Trophoblast cell (in vitro differentiated cells and primary cell): Measurements from ENCODE around the gene KIF2A.

Experiments
- DNase-seq, 2 donors: peaks; one replicate each; pipeline ENCODE4 v3.0.0-alpha.2; 2016
- H2AFZ ChIP-seq: 2 replicates; pipeline ENCODE4 v1.6.1; 2013; ENCODE audit warnings: low read length, moderate library complexity, mild to moderate bottlenecking; ENCODE audit not compliant: insufficient read depth, poor library complexity
- H2AK5ac ChIP-seq: 2 replicates; pipeline ENCODE4 v1.6.1; 2013; ENCODE audit warnings: mild to moderate bottlenecking, low read length
- H2BK120ac ChIP-seq: 2 replicates; pipeline ENCODE4 v1.6.1; 2013; ENCODE audit warnings: low read length, mild to moderate bottlenecking, moderate library complexity; ENCODE audit not compliant: insufficient read depth, poor library complexity
- H2BK12ac ChIP-seq: 2 replicates; pipeline ENCODE4 v1.6.1; 2013; ENCODE audit warnings: mild to moderate bottlenecking, low read length, moderate library complexity
- H2BK5ac ChIP-seq: 2 replicates; pipeline ENCODE4 v1.6.1; 2013; ENCODE audit warnings: low read length, low read depth, moderate library complexity, mild to moderate bottlenecking; ENCODE audit not compliant: poor library complexity
- H3K14ac ChIP-seq: 2 replicates; pipeline ENCODE4 v1.6.1; 2013; ENCODE audit warnings: mild to moderate bottlenecking, low read length
- H3K18ac ChIP-seq: 2 replicates; pipeline ENCODE4 v1.6.1; 2013; ENCODE audit warnings: mild to moderate bottlenecking, low read length
- H3K23ac ChIP-seq: 2 replicates; pipeline ENCODE4 v1.6.1; 2013; ENCODE audit warnings: low read length
- H3K27ac ChIP-seq: 2 replicates; pipeline ENCODE4 v1.5.1; 2013; ENCODE audit warnings: low read depth, mild to moderate bottlenecking, inconsistent platforms, low read length, moderate library complexity
- H3K27me3 ChIP-seq: 2 replicates; pipeline ENCODE4 v1.6.1; 2013; ENCODE audit warnings: inconsistent platforms, mild to moderate bottlenecking, low read length, moderate library complexity; ENCODE audit not compliant: insufficient read depth
- H3K36me3 ChIP-seq, 2 experiments: 1 replicate in 1 of 2; 2 replicates in 1 of 2; pipeline ENCODE4 v1.6.1; 2013; ENCODE audit warnings: low read length in 2 of 2, mild to moderate bottlenecking in 2 of 2, moderate library complexity in 1 of 2; ENCODE audit not compliant: insufficient read depth in 2 of 2, control insufficient read depth in 1 of 2
- H3K4ac ChIP-seq: 2 replicates; pipeline ENCODE4 v1.6.1; 2013; ENCODE audit warnings: low read depth, mild to moderate bottlenecking, low read length, moderate library complexity
- H3K4me1 ChIP-seq, 2 experiments: 1 replicate in 1 of 2; 2 replicates in 1 of 2; pipeline ENCODE4 v1.6.1; 2013; ENCODE audit warnings: low read length in 2 of 2, mild to moderate bottlenecking in 2 of 2, moderate library complexity in 1 of 2; ENCODE audit not compliant: insufficient read depth in 2 of 2, control insufficient read depth in 1 of 2
- H3K4me2 ChIP-seq: 2 replicates; pipeline ENCODE4 v1.6.1; 2013; ENCODE audit warnings: inconsistent platforms, mild to moderate bottlenecking, low read length, moderate library complexity
- H3K4me3 ChIP-seq: 2 replicates; pipeline ENCODE4 v1.5.1; 2013; ENCODE audit warnings: mild to moderate bottlenecking, low read depth, low read length, inconsistent platforms
- H3K79me1 ChIP-seq: one replicate; pipeline ENCODE4 v1.6.1; 2013; ENCODE audit warnings: low read length
- H3K79me2 ChIP-seq: 2 replicates; pipeline ENCODE4 v1.6.1; 2013; ENCODE audit warnings: low read length, mild to moderate bottlenecking; ENCODE audit not compliant: control insufficient read depth, insufficient read depth, poor library complexity
- H3K9ac ChIP-seq: 2 replicates; pipeline ENCODE4 v1.6.1; 2013; ENCODE audit warnings: mild to moderate bottlenecking, low read length
- H3K9me3 ChIP-seq: 2 replicates; pipeline ENCODE4 v1.6.1; 2013; ENCODE audit warnings: low read depth, mild to moderate bottlenecking, control low read depth, inconsistent platforms, low read length; ENCODE audit not compliant: insufficient read depth
- H4K12ac ChIP-seq: 2 replicates; pipeline ENCODE4 v1.6.1; 2013; ENCODE audit warnings: low read depth, mild to moderate bottlenecking, low read length, moderate library complexity
- H4K8ac ChIP-seq: 2 replicates; pipeline ENCODE4 v1.6.1; 2013; ENCODE audit warnings: low read depth, mild to moderate bottlenecking, low read length, moderate library complexity
- H4K91ac ChIP-seq: one replicate; pipeline ENCODE4 v1.6.1; 2013; ENCODE audit warnings: low read depth, mild to moderate bottlenecking, low read length, moderate library complexity
- WGBS: extraction: QIAGEN DNeasy Blood & Tissue Kit; methylation state at CpG from one replicate; pipeline ENCODE4 v1.1.7; 2013; ENCODE audit warnings: missing lambda C conversion rate; ENCODE audit not compliant: insufficient read length, insufficient coverage; ENCODE audit errors: extremely low coverage; 5-methylcytosine and 5-hydroxymethylcytosine counted together

The KIF2A gene

DNA sequence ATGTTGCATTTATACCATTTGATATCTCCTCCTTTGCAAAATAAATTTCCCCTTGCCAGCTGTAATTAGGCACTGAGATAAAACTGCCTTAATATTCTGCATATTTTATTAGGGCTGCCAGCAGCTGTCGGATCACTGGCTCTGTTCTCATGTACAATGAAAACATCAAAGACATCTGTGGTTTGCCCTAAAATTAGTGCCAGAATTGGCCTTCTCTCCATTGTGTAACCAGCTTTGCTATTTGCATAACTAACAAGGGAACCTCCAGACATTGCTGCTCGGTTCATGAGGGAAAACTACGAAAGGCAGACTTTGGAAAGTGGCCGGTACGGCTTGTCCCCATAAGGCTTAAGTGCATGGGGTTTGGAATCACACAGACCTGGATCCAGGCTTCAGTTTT, 45.5 kb upstream of the KIF2A start:
- Histone ChIP-seq H3K4me1 (no peaks in the 10 kb centered on the region), H3K36me3 (no peaks in the 10 kb centered on the region), H3K79me1 (no peaks in the 10 kb centered on the region), H4K91ac (no peak overlapping the region), H3K4me3 (no peak overlapping the region), H3K9me3 (no peaks in the 10 kb centered on the region), H3K4me2 (no peak overlapping the region), H2BK120ac (no peak overlapping the region), H3K79me2 (no peaks in the 10 kb centered on the region), H3K27me3 (no peaks in the 10 kb centered on the region), H4K12ac (no peak overlapping the region), H2AK5ac (no peak overlapping the region), H3K9ac (no peak overlapping the region), H4K8ac (no peak overlapping the region), H3K18ac (no peak overlapping the region), H3K27ac (no peak overlapping the region), H3K14ac (no peak overlapping the region), H2BK5ac (no peak overlapping the region), H2AFZ (no peak overlapping the region), H3K23ac (no peak overlapping the region), H2BK12ac (no peak overlapping the region), H3K4ac (no peak overlapping the region)
- WGBS = no CpG with 5 or more reads among the region's 5 CpGs
- DNase-seq = no peak

DNA sequence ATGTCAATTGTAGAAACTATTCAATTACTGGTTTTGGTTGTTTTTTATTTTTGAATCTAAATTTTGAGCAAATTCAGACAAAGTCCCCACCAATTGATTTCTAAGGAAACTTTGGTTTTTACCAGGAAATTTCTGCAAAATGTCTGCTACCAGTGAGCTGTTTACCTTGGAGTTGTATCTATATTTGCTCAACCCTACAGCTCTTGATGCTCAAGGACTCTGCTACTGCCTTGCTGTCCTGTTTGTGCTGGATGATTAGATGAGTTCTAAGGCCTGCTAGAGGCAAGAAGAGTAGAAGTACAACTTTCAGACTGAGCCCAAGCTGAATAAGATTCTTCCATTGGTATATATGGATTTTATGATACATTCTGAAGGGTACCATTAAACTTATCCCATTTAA, 42.6 kb upstream of the KIF2A start:
- Histone ChIP-seq H3K27ac (no peak overlapping the region), H4K8ac (no peak overlapping the region), H3K9ac (no peak overlapping the region), H4K91ac (no peak overlapping the region), H2BK5ac (no peak overlapping the region), H3K4me1 (no peaks in the 10 kb centered on the region), H3K14ac (no peak overlapping the region), H3K18ac (no peak overlapping the region), H2BK12ac (no peak overlapping the region), H3K4me3 (no peak overlapping the region), H3K36me3 (no peaks in the 10 kb centered on the region), H3K4ac (no peak overlapping the region), H2AK5ac (no peak overlapping the region), H3K79me2 (no peaks in the 10 kb centered on the region), H3K27me3 (no peaks in the 10 kb centered on the region), H2AFZ (no peak overlapping the region), H3K4me2 (no peak overlapping the region), H3K79me1 (no peaks in the 10 kb centered on the region), H3K9me3 (no peaks in the 10 kb centered on the region), H2BK120ac (no peak overlapping the region), H3K23ac (no peak overlapping the region), H4K12ac (no peak overlapping the region)
- DNase-seq = no peak

- H3K79me1 ChIP-seq = no peaks in the 10 kb centered on the region
- no peaks in the 10 kb centered on the region for H3K79me2 ChIP-seq
- no peak overlapping the region for H2AFZ ChIP-seq
- H4K8ac ChIP-seq = no peak overlapping the region
- H3K9ac ChIP-seq = no peak overlapping the region
- no peak overlapping the region for H3K14ac ChIP-seq
- H3K9me3 ChIP-seq = no peaks in the 10 kb centered on the region
- DNase-seq = no peak
- no peaks in the 10 kb centered on the region for H3K27me3 ChIP-seq
- H3K36me3 ChIP-seq = no peaks in the 10 kb centered on the region
- no peak overlapping the region for H3K27ac ChIP-seq
- no peak overlapping the region for H2BK12ac ChIP-seq
- no peak overlapping the region for H4K12ac ChIP-seq
- no peaks in the 10 kb centered on the region for H3K4me1 ChIP-seq
- H2BK5ac ChIP-seq = no peak overlapping the region
- H3K23ac ChIP-seq = no peak overlapping the region
- H3K4me3 ChIP-seq = no peak overlapping the region
- H3K4me2 ChIP-seq = no peak overlapping the region
- H3K4ac ChIP-seq = no peak overlapping the region
- H4K91ac ChIP-seq = no peak overlapping the region
- H2BK120ac ChIP-seq = no peak overlapping the region
- H2AK5ac ChIP-seq = no peak overlapping the region
- no peak overlapping the region for H3K18ac ChIP-seq
These were observed 40.3 kb upstream of the KIF2A start for GRCh38 chr5:62265648-62266112.

DNA sequence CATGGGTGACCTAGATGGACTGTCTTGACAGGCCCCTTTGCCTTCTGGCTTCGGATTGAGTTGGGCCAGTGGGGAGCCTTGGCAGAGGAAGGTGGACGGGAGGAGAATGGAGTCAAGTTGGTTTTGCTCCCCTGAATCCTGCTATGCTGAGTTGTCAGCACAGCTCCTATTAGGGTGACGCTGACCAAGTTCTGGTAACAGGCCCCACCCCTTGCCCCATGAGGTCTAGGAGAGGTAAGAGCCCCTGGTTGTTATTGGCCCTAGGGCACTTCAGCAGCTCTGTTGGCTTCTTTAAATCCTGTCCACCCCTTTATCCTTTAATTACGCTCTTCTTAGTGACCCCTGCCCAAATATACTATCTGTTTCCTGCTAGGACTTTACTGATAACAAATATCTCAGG, 39.4 kb upstream of the KIF2A start:
- Histone ChIP-seq H3K9me3 (no peaks in the 10 kb centered on the region), H4K91ac (no peak overlapping the region), H2AFZ (no peak overlapping the region), H2BK120ac (no peak overlapping the region), H4K8ac (no peak overlapping the region), H3K4me2 (no peak overlapping the region), H3K9ac (no peak overlapping the region), H3K36me3 (no peaks in the 10 kb centered on the region), H3K79me2 (no peaks in the 10 kb centered on the region), H3K4me1 (no peaks in the 10 kb centered on the region), H3K27ac (no peak overlapping the region), H3K4ac (no peak overlapping the region), H3K14ac (no peak overlapping the region), H3K18ac (no peak overlapping the region), H2BK12ac (no peak overlapping the region), H3K23ac (no peak overlapping the region), H3K27me3 (no peaks in the 10 kb centered on the region), H3K4me3 (no peak overlapping the region), H2AK5ac (no peak overlapping the region), H3K79me1 (no peaks in the 10 kb centered on the region), H2BK5ac (no peak overlapping the region), H4K12ac (no peak overlapping the region)
- no CpG with 5 or more reads among the region's 4 CpGs for WGBS
- DNase-seq = no peak

DNA sequence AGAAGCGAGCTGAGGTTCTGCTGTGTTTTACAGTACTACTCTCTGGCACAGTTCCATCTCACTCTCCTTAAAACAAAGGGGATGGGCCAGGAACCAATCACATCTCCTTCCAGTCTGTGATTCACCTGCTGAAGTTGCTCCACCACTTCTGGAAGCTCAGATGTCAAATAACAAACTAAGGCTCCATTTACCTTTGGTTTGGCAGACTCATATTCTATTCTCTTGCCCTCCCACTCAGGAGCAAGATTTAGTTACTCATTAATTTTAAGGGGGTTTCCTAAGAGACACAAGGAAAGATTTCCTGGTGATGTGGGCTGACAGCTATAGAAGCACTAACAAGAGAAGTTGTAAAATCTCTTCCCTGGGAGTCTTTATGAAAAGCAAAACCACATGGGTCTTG, 37.8 kb upstream of the KIF2A start:
- no peak overlapping the region for H4K12ac ChIP-seq
- no peaks in the 10 kb centered on the region for H3K9me3 ChIP-seq
- no peaks in the 10 kb centered on the region for H3K4me1 ChIP-seq
- H3K27ac ChIP-seq = no peak overlapping the region
- no CpG with 5 or more reads among the region's 1 CpG for WGBS
- no peaks in the 10 kb centered on the region for H3K79me1 ChIP-seq
- H3K36me3 ChIP-seq = no peaks in the 10 kb centered on the region
- H2BK5ac ChIP-seq = no peak overlapping the region
- H2BK12ac ChIP-seq = no peak overlapping the region
- no peak overlapping the region for H3K9ac ChIP-seq
- H3K4me2 ChIP-seq = no peak overlapping the region
- no peak overlapping the region for H2BK120ac ChIP-seq
- no peak overlapping the region for H3K23ac ChIP-seq
- H3K14ac ChIP-seq = no peak overlapping the region
- H2AFZ ChIP-seq = no peak overlapping the region
- DNase-seq = no peak
- H4K8ac ChIP-seq = no peak overlapping the region
- no peaks in the 10 kb centered on the region for H3K79me2 ChIP-seq
- no peak overlapping the region for H3K4me3 ChIP-seq
- H4K91ac ChIP-seq = no peak overlapping the region
- no peak overlapping the region for H2AK5ac ChIP-seq
- no peak overlapping the region for H3K18ac ChIP-seq
- no peaks in the 10 kb centered on the region for H3K27me3 ChIP-seq
- H3K4ac ChIP-seq = no peak overlapping the region
